Liver (tissue), 9 donors: ENCODE results near the gene PXDN. TPM values are rescaled to one million over a fixed set of nuclear protein-coding genes. Genes with fewer than 3 reads are reported as not detected.

Experiments
- DNase-seq: peaks from one replicate; pipeline ENCODE4 v3.0.0-alpha.2; 2017; ENCODE audit warnings: low spot score
- H3K27ac ChIP-seq, 2 donors: one replicate each; pipeline ENCODE4 v1.7.0; 2013; ENCODE audit warnings: inconsistent platforms in 2 of 2, low read length in 2 of 2, control low read depth in 1 of 2, low read depth in 1 of 2, mild to moderate bottlenecking in 1 of 2
- H3K27me3 ChIP-seq, 4 donors: one replicate each; pipeline versions ENCODE4 v1.6.1 to v1.7.0; 2013; ENCODE audit warnings: low read length in 3 of 4, inconsistent platforms in 1 of 4, mild to moderate bottlenecking in 1 of 4, moderate library complexity in 1 of 4; ENCODE audit not compliant: control insufficient read depth in 4 of 4, insufficient read depth in 4 of 4
- H3K36me3 ChIP-seq, 4 donors: one replicate each; pipeline versions ENCODE4 v1.6.1 to v1.7.0; 2013; ENCODE audit warnings: low read length in 3 of 4, mild to moderate bottlenecking in 3 of 4, low read depth in 1 of 4, moderate library complexity in 1 of 4; ENCODE audit not compliant: control insufficient read depth in 4 of 4, insufficient read depth in 3 of 4
- H3K4me1 ChIP-seq, 4 donors: one replicate each; pipeline versions ENCODE4 v1.6.1 to v1.7.0; 2013; ENCODE audit warnings: low read length in 3 of 4, mild to moderate bottlenecking in 3 of 4, moderate library complexity in 1 of 4; ENCODE audit not compliant: control insufficient read depth in 4 of 4, insufficient read depth in 4 of 4
- H3K4me3 ChIP-seq, 3 donors: one replicate each; pipeline versions ENCODE4 v1.6.1 to v1.7.0; 2013; ENCODE audit warnings: low read length in 3 of 3, control low read depth in 1 of 3, low read depth in 1 of 3, mild to moderate bottlenecking in 1 of 3
- H3K9ac ChIP-seq, 2 donors: one replicate each; pipeline ENCODE4 v1.7.0; 2013; ENCODE audit warnings: low read length in 2 of 2, mild to moderate bottlenecking in 2 of 2, moderate library complexity in 2 of 2, control low read depth in 1 of 2, low read depth in 1 of 2
- H3K9me3 ChIP-seq, 4 donors: one replicate each; pipeline versions ENCODE4 v1.6.1 to v1.7.0; 2013; ENCODE audit warnings: low read length in 3 of 4; ENCODE audit not compliant: control insufficient read depth in 4 of 4
- EGR1 ChIP-seq, 2 donors: IDR thresholded peaks; 2 replicates each; pipeline ENCODE4 v1.6.1; 2016 to 2018; ENCODE audit warnings: antibody characterized with exemption in 2 of 2, low read depth in 2 of 2
- FOXA1 ChIP-seq: IDR thresholded peaks from 2 replicates; pipeline ENCODE4 v1.6.1; 2016; ENCODE audit warnings: antibody characterized with exemption
- FOXA2 ChIP-seq: IDR thresholded peaks from 2 replicates; pipeline ENCODE4 v1.6.1; 2016; ENCODE audit warnings: antibody characterized with exemption
- GABPA ChIP-seq, 2 donors: IDR thresholded peaks in 1 of 2; conservative IDR thresholded peaks in 1 of 2; 2 replicates each; pipeline ENCODE4 v1.6.1; 2016; ENCODE audit warnings: antibody characterized with exemption in 2 of 2, mild to moderate bottlenecking in 1 of 2, moderate library complexity in 1 of 2
- HNF4A ChIP-seq, 2 donors: conservative IDR thresholded peaks; 2 replicates each; pipeline ENCODE4 v1.6.1; 2016; ENCODE audit warnings: antibody characterized with exemption in 2 of 2, mild to moderate bottlenecking in 2 of 2
- HNF4G ChIP-seq: IDR thresholded peaks from 2 replicates; pipeline ENCODE4 v1.6.1; 2016; ENCODE audit warnings: antibody characterized with exemption
- JUND ChIP-seq, 2 donors: IDR thresholded peaks; 2 replicates each; pipeline ENCODE4 v1.6.1; 2016; ENCODE audit warnings: antibody characterized with exemption in 2 of 2
- MAX ChIP-seq: IDR thresholded peaks from 2 replicates; pipeline ENCODE4 v1.6.1; 2016; ENCODE audit warnings: antibody characterized with exemption
- NR2F2 ChIP-seq: IDR thresholded peaks from 2 replicates; pipeline ENCODE4 v1.6.1; 2016; ENCODE audit warnings: antibody characterized with exemption
- RAD21 ChIP-seq, 2 donors: IDR thresholded peaks; 2 replicates each; pipeline ENCODE4 v1.6.1; 2016; ENCODE audit warnings: antibody characterized with exemption in 2 of 2, mild to moderate bottlenecking in 2 of 2
- REST ChIP-seq: IDR thresholded peaks from 2 replicates; pipeline ENCODE4 v1.6.1; 2016; ENCODE audit warnings: antibody characterized with exemption, mild to moderate bottlenecking
- RXRA ChIP-seq, 2 donors: IDR thresholded peaks; 2 replicates each; pipeline ENCODE4 v1.6.1; 2017 to 2018; ENCODE audit warnings: antibody characterized with exemption in 2 of 2, mild to moderate bottlenecking in 1 of 2
- SP1 ChIP-seq: IDR thresholded peaks from 2 replicates; pipeline ENCODE4 v1.6.1; 2018; ENCODE audit warnings: antibody characterized with exemption, mild to moderate bottlenecking
- TAF1 ChIP-seq: conservative IDR thresholded peaks from 2 replicates; pipeline ENCODE4 v1.6.1; 2016; ENCODE audit warnings: antibody characterized with exemption, mild to moderate bottlenecking
- YY1 ChIP-seq: IDR thresholded peaks from 2 replicates; pipeline ENCODE4 v1.6.1; 2016; ENCODE audit warnings: antibody characterized with exemption, mild to moderate bottlenecking
- ZBTB33 ChIP-seq: IDR thresholded peaks from 2 replicates; pipeline ENCODE4 v1.6.1; 2016; ENCODE audit warnings: antibody characterized with exemption
- WGBS: extraction: QIAGEN DNeasy Blood & Tissue Kit; methylation state at CpG from one replicate; pipeline ENCODE4 v1.1.7; 2013; 5-methylcytosine and 5-hydroxymethylcytosine counted together
- polyA plus RNA-seq, 2 donors: library from polyadenylated mRNA; stranded (reverse) in 1 of 2; unstranded in 1 of 2; fragments of 200-250 nt in 1 of 2; fragments of >200 nt in 1 of 2; fragmentation: Nextera tagmentation in 1 of 2; extraction: Ambion mirVana in 1 of 2; gene quantifications; one replicate each; pipeline versions ENCODE4 v1.2.1 to v1.2.3, GENCODE V29; 2013 to 2015
- total RNA-seq, 2 donors: library from RNA; depleted of rRNA; stranded (reverse); fragments of >200 nt; gene quantifications; one replicate each; pipeline ENCODE4 v1.2.3, GENCODE V29; 2014
- TF ChIP-seq, protein P1 (sequence below): IDR thresholded peaks from 2 replicates; pipeline ENCODE4 v1.6.1; 2016; ENCODE audit warnings: antibody characterized with exemption
- TF ChIP-seq, protein P2 (sequence below): fragments of 150-350 bp; IDR thresholded peaks from 2 replicates; pipeline ENCODE4 v1.5.1; 2017; ENCODE audit warnings: improper control_type of control experiment, low read depth, low read length; ENCODE audit not compliant: missing input control
- donor health status: healthy.
- donor health status: healthy.
- donor health status: healthy.
- donor health status: healthy.
- donor health status: healthy.

PXDN gene
- total and polyA plus RNA-seq, 4 donors, result 4.2 to 21.5 (median 16.9) TPM

DNA sequence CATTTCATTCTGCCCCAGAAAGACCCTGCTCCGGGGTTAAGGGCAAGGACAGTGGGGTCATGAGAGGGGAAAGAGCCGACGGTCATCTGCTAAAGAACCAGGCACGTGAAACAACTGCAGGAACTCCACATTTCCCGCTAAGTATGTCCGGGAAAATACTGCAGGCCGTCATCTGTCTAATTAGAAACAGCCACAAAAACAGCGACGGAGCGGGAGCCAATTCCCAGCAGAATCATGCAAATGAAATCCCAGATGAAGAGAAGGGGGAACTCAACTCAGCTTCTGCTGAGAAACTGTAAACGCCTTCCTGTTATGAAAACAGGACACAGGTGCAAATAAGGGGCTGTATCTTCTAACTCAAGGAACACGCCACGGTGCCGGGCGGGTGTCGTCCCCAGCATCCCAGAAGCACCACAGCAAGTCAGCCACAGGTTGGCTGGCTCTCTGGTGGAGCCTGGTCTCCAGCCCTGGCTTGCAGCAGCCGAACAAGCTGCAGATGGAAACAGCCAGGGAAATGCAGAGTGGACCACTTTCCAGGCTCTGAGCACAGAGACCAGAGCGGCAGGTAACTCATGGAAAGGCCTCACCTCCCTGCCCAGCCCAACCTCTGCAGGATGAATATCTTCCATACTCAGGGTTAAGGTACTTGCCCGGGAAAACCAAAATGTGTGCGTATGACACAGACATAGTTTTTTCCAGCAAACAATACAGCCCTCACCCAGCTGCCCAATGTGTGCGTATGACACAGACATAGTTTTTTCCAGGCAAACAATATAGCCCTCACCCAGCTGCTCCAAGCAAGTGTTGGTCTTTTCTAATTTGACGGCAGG is 28.9 kb downstream of the PXDN start:
- H3K9ac ChIP-seq, result no peak overlapping the region
- no peaks in the 10 kb centered on the region for H3K36me3 ChIP-seq
- no peak overlapping the region for H3K4me3 ChIP-seq
- no peaks in the 10 kb centered on the region for H3K27me3 ChIP-seq
- TF ChIP-seq FOXA2 (no peak), NR2F2 (peak; percentile 96), ZBTB33 (no peak), REST (no peak), GABPA (IDR thresholded peaks at IDR 0.05 in 1 of 2, conservative IDR thresholded peaks at IDR 0.05 in 1 of 2) (no peak), YY1 (no peak), TAF1 (no peak), HNF4G (no peak), JUND (IDR thresholded peaks at IDR 0.05) (no peak), MAX (no peak), RAD21 (IDR thresholded peaks at IDR 0.05) (no peak), HNF4A (conservative IDR thresholded peaks at IDR 0.05) (no peak), RXRA (IDR thresholded peaks at IDR 0.05) (peak; percentile 88 to 91), EGR1 (IDR thresholded peaks at IDR 0.05; ENCODE audit: low read depth in 2 of 2) (no peak), FOXA1 (no peak), SP1 (peak; percentile 40)
- TF ChIP-seq, protein P1, sequence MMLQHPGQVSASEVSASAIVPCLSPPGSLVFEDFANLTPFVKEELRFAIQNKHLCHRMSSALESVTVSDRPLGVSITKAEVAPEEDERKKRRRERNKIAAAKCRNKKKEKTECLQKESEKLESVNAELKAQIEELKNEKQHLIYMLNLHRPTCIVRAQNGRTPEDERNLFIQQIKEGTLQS, result no peak
- TF ChIP-seq, protein P2, sequence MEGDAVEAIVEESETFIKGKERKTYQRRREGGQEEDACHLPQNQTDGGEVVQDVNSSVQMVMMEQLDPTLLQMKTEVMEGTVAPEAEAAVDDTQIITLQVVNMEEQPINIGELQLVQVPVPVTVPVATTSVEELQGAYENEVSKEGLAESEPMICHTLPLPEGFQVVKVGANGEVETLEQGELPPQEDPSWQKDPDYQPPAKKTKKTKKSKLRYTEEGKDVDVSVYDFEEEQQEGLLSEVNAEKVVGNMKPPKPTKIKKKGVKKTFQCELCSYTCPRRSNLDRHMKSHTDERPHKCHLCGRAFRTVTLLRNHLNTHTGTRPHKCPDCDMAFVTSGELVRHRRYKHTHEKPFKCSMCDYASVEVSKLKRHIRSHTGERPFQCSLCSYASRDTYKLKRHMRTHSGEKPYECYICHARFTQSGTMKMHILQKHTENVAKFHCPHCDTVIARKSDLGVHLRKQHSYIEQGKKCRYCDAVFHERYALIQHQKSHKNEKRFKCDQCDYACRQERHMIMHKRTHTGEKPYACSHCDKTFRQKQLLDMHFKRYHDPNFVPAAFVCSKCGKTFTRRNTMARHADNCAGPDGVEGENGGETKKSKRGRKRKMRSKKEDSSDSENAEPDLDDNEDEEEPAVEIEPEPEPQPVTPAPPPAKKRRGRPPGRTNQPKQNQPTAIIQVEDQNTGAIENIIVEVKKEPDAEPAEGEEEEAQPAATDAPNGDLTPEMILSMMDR, result no peak
- DNase-seq, result no peak
- H3K9me3 ChIP-seq, result no peaks in the 10 kb centered on the region
- H3K27ac ChIP-seq, result peak overlapping the region; percentile 56 to 73
- H3K4me1 ChIP-seq, result peaks cover 0 to 3% (median 0%) of the 10 kb centered on the region in 4 donors
- 64% methylated on average over 22 of the region's 22 CpGs for WGBS
